A673 (cell line): ENCODE measurements around the gene ERFL. TPM values are rescaled to one million over a fixed set of nuclear protein-coding genes. Genes with fewer than 3 reads are reported as not detected.

Source experiments
- BruUV-seq: library from RNA; stranded (reverse); fragments of 400-500 nt; replicated peaks from 2 replicates; lab custom pipeline; 2021; lab: Mats Ljungman, UMichigan
- CTCF ChIA-PET: fragments of 300-600 bp; sonication (Branson Sonifier 250); formaldehyde crosslinking; loops from one replicate; lab custom pipeline; 2022; ENCODE audit warnings: antibody characterized with exemption; lab: Charles Lee
- POLR2A ChIA-PET: fragments of 300-600 bp; sonication (Branson Sonifier 250); formaldehyde crosslinking; loops from one replicate; lab custom pipeline; 2022; ENCODE audit warnings: antibody characterized with exemption; ENCODE audit not compliant: low non-redundant PET; lab: Charles Lee
- DNase-seq: peaks from one replicate; pipeline ENCODE4 v3.0.0-alpha.2; 2015; ENCODE audit warnings: low spot score
- H3K27ac ChIP-seq: fragments of 200-600 bp; sonication (generic); 2 replicates; pipeline ENCODE4 v1.5.1; 2016; ENCODE audit warnings: mixed run types, low read depth, mild to moderate bottlenecking, mixed read lengths, antibody characterized with exemption, low read length; ENCODE audit not compliant: poor library complexity, severe bottlenecking
- H3K27me3 ChIP-seq: fragments of 200-600 bp; sonication (generic); replicated peaks from 2 replicates; pipeline ENCODE4 v1.6.1; 2017; ENCODE audit warnings: mixed run types, low read depth, mild to moderate bottlenecking, mixed read lengths, antibody characterized with exemption, low read length; ENCODE audit not compliant: insufficient read depth, poor library complexity
- H3K36me3 ChIP-seq: fragments of 200-600 bp; sonication (generic); 2 replicates; pipeline ENCODE4 v1.6.1; 2016; ENCODE audit warnings: mixed run types, mild to moderate bottlenecking, mixed read lengths, antibody characterized with exemption, low read length; ENCODE audit not compliant: insufficient read depth, poor library complexity, severe bottlenecking
- H3K4me1 ChIP-seq: fragments of 200-600 bp; sonication (generic); 2 replicates; pipeline ENCODE4 v1.6.1; 2017; ENCODE audit warnings: mixed run types, mild to moderate bottlenecking, mixed read lengths, antibody characterized with exemption, low read length; ENCODE audit not compliant: insufficient read depth, poor library complexity, severe bottlenecking
- H3K4me3 ChIP-seq: fragments of 200-600 bp; sonication (generic); 2 replicates; pipeline ENCODE4 v1.5.1; 2016; ENCODE audit warnings: low read depth, mixed run types, mild to moderate bottlenecking, mixed read lengths, low read length; ENCODE audit not compliant: poor library complexity, severe bottlenecking
- H3K9me3 ChIP-seq: fragments of 200-600 bp; sonication (generic); 2 replicates; pipeline ENCODE4 v1.6.1; 2016; ENCODE audit warnings: mixed run types, low read depth, mild to moderate bottlenecking, mixed read lengths, antibody characterized with exemption, low read length; ENCODE audit not compliant: poor library complexity, severe bottlenecking
- CTCF ChIP-seq: fragments of 300-800, 200-600 bp; sonication (generic); conservative IDR thresholded peaks from 2 replicates; pipeline ENCODE4 v1.5.1; 2017; ENCODE audit warnings: low read depth, mild to moderate bottlenecking, antibody characterized with exemption, low read length, moderate library complexity, mixed read lengths
- EZH2 ChIP-seq: fragments of 200-600 bp; sonication (generic); IDR thresholded peaks from 2 replicates; pipeline ENCODE4 v1.6.1; 2017; ENCODE audit warnings: borderline replicate concordance, low read depth, mild to moderate bottlenecking, mixed read lengths, antibody characterized with exemption, low read length; ENCODE audit not compliant: poor library complexity, severe bottlenecking
- intact Hi-C: fragments of 100-400 bp; cut with micrococcal nuclease; formaldehyde crosslinking; loops from one replicate; pipeline ENCODE4 v1.10.0; 2022; ENCODE audit not compliant: unreplicated experiment
- total RNA-seq: library from RNA; stranded (reverse); gene quantifications from 2 replicates; pipeline ENCODE4 v1.2.3, GENCODE V29; 2021

The ERFL gene
- total RNA-seq, 1 experiment from 2014 or later: 0.95 TPM

DNA sequence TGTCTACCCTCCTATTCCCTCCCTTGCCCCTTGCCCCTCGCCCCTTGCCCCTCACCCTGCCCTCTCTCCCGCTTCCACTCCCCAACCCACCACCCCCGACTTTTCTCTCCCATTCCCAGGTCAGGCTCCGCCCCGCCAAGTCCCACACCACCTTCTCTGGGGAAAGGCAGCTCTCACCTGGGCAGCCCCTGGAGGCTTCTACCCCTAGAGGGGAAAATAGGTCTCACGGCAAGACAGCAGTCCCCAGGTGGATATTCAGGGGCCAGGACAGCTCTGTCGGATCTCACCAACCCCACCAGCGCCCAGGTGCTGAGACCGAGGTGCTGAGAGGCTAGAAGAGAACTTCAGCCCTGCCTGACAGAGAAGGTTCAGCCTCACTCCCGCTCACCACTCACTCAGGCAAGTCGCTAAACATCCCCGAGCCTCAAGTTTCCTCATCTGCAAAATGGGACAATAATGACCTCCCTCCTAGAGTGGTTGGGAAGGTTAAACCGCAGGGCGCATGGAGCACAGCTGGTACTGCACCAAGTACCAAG lies 1.4 kb upstream of the ERFL start:
- CTCF ChIA-PET: no interaction called here
- Histone ChIP-seq H3K4me3 (no peak overlapping the region), H3K27me3 (no peaks in the 10 kb centered on the region)

DNA sequence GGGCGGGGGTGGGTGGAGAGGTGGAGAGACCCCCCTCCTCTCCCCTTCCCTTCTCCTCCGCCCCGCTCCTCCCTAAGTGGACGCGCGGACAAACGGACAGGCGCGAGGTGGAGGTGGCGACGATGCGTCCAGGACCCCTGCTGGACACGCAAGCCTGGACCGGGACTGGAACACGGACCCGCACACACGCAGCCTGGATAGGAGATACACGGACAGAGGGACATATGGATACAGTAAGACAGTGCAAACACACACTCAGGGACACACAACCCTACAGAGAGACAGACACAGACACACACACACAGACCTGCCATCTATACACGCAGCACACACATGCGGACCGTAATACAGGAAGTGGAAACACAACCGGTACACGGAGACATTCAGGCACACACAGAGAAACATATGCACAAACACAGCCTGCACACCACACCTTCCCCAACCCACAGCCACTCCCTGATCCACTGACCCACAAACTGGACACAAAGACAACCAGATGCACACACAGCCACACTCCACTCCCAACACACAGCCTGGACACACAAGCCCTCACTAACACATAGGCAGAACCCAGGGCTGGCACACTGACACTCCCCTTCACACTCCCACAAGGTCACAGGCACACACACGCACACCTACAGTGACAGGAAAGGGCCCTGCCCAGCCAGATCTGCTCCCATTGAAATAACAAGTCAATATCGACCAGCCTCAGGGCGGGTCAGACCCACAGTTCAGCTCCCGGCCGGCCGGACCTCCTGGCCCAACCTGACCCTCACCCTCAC lies 696 bp upstream of the ERFL start:
- H3K4me3 ChIP-seq: peak overlapping the region; percentile 63
- H3K27me3 ChIP-seq: no peaks in the 10 kb centered on the region
- CTCF ChIA-PET: no interaction called here
- H3K36me3 ChIP-seq: no peaks in the 10 kb centered on the region
- no peak for DNase-seq
- intact Hi-C loops: no loop called here
- H3K27ac ChIP-seq: no peak overlapping the region
- TF ChIP-seq EZH2 (no peak), CTCF (no peak)
- no peaks in the 10 kb centered on the region for H3K9me3 ChIP-seq
- peaks cover 44% of the 10 kb centered on the region for H3K4me1 ChIP-seq
- no TSS peak for BruUV-seq
- POLR2A ChIA-PET: no interaction called here

More for the DNA sequence above, 1.4 kb upstream of the ERFL start:
- Histone ChIP-seq H3K9me3 (no peaks in the 10 kb centered on the region), H3K4me1 (peaks cover 51% of the 10 kb centered on the region), H3K36me3 (no peaks in the 10 kb centered on the region), H3K27ac (no peak overlapping the region)
- TF ChIP-seq EZH2: no peak
- TF ChIP-seq CTCF: no peak
- POLR2A ChIA-PET: no interaction called here
- DNase-seq: no peak
- intact Hi-C loops: loop anchor here (5.0 kb wide), 1 partner anchor 47 kb away; the partner anchor contains the start of gene ARHGEF1
- no TSS peak for BruUV-seq

- CTCF ChIA-PET: no interaction called here
Observed at GRCh38 chr19:41927497-41928192, 604 bp downstream of the ERFL start.

More at GRCh38 chr19:41927497-41928192, 604 bp downstream of the ERFL start:
- no peaks in the 10 kb centered on the region for H3K9me3 ChIP-seq
- peak overlapping the region; percentile 63 for H3K4me3 ChIP-seq
- no TSS peak for BruUV-seq
- H3K36me3 ChIP-seq: no peaks in the 10 kb centered on the region
- POLR2A ChIA-PET: no interaction called here
- H3K27me3 ChIP-seq: no peaks in the 10 kb centered on the region
- no peak for TF ChIP-seq EZH2
- TF ChIP-seq CTCF: no peak
- no peak for DNase-seq
- intact Hi-C loops: no loop called here
- peaks cover 39% of the 10 kb centered on the region for H3K4me1 ChIP-seq
- peak overlapping the region; percentile 28 for H3K27ac ChIP-seq
